NCI-H1092 treated with DMSO at 0.1 percent for 48 hours (cell line): ENCODE results near the gene TNFRSF6B.
A peak's percentile ranks its signal among the peaks of the same experiment; 100 is the strongest.
"Not testable (repeated sequence)": the region's sequence is repeated elsewhere in the genome, so short reads cannot be mapped to it uniquely, and the experiment has no call there.

Experiments
- DNase-seq: peaks from one replicate; lab custom pipeline; 2025; lab: John Stamatoyannopoulos, UW

The TNFRSF6B gene

DNA sequence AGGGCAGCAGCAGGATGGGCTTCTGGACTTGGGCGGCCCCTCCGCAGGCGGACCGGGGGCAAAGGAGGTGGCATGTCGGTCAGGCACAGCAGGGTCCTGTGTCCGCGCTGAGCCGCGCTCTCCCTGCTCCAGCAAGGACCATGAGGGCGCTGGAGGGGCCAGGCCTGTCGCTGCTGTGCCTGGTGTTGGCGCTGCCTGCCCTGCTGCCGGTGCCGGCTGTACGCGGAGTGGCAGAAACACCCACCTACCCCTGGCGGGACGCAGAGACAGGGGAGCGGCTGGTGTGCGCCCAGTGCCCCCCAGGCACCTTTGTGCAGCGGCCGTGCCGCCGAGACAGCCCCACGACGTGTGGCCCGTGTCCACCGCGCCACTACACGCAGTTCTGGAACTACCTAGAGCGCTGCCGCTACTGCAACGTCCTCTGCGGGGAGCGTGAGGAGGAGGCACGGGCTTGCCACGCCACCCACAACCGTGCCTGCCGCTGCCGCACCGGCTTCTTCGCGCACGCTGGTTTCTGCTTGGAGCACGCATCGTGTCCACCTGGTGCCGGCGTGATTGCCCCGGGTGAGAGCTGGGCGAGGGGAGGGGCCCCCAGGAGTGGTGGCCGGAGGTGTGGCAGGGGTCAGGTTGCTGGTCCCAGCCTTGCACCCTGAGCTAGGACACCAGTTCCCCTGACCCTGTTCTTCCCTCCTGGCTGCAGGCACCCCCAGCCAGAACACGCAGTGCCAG lies at the start of gene TNFRSF6B:
Gene TNFRSF6B, plus strand, starts transcription at position 25 of the 729 bp plus-strand sequence. Its CDS starts 116 bp downstream, at position 141.
- DNase-seq, result no peak

- DNase-seq, result no peak
Observed at GRCh38 chr20:63648190-63648589, 48.3 kb upstream of the TNFRSF6B start.

GRCh38 chr20:63648895-63649589 lies 47.4 kb upstream of the TNFRSF6B start:
- no peak for DNase-seq

GRCh38 chr20:63650486-63650885 lies 46.0 kb upstream of the TNFRSF6B start:
- not testable (repeated sequence) for DNase-seq

DNA sequence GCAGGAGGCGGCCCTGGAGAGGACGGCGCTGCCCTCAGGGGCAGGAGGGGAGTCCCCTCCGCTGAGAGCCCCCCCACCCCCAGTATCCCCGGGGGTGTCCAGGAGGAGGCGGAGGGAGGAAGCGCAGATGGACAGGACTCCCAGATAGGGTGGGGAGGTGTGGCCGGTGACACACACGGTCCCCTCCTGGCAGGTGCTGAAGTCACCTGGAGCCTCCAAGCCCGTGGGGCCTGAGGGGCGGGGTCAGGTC lies 44.6 kb upstream of the TNFRSF6B start:
- no peak for DNase-seq

DNA sequence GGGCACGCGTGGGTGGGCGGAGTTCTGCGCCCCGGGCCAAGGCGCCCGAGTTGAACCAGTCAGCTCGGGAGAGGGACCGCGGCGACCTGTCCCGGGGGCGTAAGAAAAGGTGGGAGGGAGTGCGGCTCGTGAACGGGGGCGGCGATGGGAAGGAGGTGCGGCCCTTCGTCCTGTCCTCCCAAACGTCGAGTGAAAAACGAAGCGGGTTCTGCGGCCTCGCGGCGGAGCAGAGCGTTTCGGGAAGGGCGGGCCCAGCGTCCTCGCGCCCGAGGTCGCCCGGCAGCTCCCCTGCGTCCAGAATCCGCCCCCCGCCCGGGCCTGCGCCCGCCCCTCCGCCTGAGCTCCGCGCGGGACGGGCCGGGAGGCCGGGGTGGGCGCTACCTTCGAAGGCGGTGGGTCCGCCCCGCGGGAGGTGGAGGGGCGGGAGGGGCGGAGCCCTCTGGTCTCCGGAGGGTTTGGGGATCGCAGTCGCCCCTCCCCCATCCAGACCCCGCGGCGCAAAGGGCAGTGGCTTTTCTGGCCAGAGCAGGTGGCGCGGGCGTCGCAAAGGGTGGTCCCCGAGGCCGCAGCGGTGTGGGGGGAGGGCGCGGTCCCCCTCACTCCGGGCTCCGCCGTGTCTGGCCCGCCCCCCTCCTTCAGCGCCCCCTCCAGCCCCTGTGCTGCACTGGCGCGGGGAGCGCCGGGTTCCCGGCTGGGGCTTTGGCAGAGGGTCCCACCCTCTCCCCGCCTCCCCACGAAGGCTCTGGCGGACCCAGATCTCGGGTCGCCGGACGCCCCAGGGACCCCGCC lies 44.1 kb upstream of the TNFRSF6B start:
- peak; percentile 21 for DNase-seq

- DNase-seq, result peak; percentile 86
Observed at GRCh38 chr20:63653041-63653973, 43.1 kb upstream of the TNFRSF6B start, which contains the start of gene STMN3. TSS of gene STMN3 (minus strand) at chr20:63653424. CDS start at chr20:63653345, 79 bp downstream.

DNA sequence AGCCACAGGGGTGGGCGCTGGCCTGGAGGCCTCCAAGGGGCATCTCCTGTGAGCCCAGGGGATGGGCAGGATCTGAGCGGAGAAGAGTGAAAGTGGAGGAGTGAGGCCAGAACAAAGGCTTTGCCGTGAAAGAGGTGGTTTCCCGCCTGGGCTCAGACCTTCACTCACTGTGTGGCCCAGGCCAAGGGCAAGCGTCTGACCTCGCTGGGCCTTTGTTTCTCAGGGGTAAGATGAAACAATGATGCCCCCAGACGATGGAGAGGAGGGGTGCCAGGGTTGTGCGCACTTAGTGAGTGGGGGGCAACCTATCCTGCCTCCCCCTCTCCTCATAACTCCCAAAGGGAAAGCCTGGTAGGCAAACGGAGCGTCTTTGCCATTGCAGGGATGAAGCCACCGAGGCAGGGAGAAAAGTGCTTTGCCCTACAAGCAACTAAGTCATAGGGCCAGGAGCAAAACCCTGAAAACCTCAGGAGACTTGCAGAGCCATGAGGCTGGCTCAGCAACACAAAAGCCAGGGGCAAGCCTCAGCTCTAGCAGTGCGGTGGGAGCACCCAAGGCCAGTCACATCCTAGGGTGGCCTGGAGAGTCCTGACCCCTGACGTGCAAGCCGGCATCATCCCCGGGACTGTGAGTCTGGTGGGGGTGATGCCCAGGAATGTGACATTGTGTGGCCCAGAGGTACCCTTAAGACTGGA lies 42.3 kb upstream of the TNFRSF6B start:
- DNase-seq, result no peak

- no peak for DNase-seq
Observed at GRCh38 chr20:63655249-63655648, 41.2 kb upstream of the TNFRSF6B start.

DNA sequence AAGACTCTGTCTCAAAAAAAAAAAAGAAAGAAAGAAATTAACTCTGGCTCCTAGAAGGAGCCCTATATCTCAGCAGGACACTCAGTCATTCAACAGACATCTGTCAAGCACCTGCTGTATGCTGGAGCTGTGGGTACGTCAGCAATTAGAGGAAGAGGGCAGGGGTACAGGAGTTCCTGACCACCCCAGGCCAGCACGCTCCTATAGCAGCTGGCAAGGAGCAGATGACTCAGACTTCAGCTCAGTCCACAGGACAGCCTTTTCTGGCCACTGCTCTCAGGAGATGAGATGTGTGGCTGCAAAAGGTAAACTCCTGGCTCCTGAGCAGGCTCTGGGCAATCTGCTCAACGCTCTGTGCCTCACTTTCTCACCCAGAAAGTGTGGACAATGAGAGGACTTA lies 40.0 kb upstream of the TNFRSF6B start:
- DNase-seq, result no peak

DNA sequence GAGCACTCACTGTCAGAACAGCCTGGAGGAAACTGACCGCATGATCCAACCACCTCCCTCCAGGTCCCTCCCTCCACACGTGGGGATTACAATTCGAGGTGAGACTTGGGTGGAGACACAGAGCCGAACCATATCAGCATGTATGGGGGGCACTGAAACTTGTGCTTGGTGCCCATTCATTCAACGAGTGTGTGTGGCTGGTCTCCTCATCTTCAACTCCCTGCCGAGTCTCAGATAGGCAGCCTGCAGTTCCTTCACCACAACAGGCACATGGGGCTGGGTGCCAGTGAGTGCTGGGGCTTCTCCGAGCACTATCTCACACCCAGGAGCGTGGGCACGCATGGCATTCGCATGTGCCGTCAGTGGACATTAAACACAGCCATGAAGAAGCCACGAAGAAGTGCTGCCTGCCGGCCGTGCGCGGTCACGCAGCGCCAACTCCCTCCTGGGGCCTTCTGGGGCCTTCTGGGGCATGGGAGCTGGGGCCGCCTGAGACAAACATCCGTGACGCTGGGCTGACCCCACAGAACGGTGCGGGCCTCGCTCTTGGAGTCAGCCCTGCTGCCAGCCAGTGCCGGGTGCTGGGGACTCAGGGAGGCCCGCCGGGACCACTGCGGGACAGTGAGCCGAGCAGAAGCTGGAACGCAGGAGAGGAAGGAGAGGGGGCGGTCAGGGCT lies 39.1 kb upstream of the TNFRSF6B start:
- peak; percentile 35 for DNase-seq

GRCh38 chr20:63657937-63658748 lies 38.3 kb upstream of the TNFRSF6B start, which contains the start of gene RTEL1:
TSS of gene RTEL1 (plus strand) at chr20:63658312. CDS start at chr20:63659403, 1,091 bp downstream.
- DNase-seq, result peak; percentile 93

GRCh38 chr20:63658749-63659187 lies 37.7 kb upstream of the TNFRSF6B start:
- DNase-seq, result no peak

- DNase-seq, result no peak
Observed at GRCh38 chr20:63659370-63659769, 37.1 kb upstream of the TNFRSF6B start.

DNA sequence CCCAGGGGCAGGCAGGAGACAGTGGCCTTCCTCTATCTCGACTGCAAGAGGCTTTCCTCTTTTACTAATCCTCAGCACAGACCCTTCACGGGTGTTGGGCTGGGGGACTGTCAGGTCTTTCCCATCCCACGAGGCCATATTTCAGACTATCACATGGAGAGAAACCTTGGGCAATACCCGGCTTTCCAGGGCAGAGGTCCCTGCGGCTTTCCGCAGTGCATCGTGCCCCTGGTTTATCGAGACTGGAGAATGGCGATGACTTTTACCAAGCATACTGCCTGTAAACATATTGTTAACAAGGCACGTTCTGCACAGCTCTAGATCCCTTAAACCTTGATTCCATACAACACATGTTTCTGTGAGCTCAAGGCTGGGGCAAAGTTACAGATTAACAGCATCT lies 36.3 kb upstream of the TNFRSF6B start:
- not testable (repeated sequence) for DNase-seq

- DNase-seq, result no peak
Observed at GRCh38 chr20:63660622-63661021, 35.8 kb upstream of the TNFRSF6B start.

GRCh38 chr20:63661108-63661507 lies 35.3 kb upstream of the TNFRSF6B start:
- no peak for DNase-seq

DNA sequence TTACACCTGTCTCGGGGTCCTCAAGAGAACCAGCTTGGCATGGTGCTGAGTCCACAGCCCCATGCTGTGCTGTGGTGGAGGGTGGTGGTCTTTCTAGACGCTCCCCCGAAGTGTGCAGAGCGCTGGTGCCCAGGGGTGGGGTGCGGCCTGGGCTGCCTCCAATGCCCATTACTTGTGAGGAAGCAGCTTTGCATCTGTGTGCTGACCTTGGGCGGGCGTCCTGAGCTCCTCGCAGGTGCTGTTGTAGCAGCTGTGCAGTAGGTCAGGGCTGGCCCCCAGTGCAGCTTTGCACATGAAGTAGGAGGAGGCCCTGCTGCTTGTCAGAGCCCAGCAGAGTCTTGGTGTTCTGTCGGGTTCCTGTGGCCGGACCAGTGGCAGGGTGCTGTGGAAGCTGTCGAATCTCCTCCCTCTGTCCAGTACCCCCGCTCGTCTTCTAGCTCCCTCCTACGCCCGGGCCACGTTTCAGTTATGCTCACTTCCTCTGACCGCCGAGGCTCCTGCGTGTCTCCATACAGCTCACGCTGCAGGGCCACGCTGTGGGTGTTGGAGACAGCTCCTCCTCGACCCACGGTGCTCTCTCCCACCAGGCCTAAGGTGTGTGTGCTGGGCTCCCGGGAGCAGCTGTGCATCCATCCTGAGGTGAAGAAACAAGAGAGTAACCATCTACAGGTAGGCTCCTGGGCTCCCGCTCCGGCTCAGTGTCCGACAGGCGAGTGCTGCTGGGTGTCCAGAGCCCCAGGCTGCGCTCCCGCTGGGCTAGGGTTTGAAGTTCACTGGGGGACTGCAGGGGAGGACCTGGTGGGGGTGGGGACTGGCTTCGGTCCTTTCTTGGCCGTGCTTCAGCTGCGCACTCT lies 34.3 kb upstream of the TNFRSF6B start:
- DNase-seq, result no peak

GRCh38 chr20:63662813-63663189 lies 33.7 kb upstream of the TNFRSF6B start:
- no peak for DNase-seq
